Fibroblast of villous mesenchyme (primary cell): ENCODE measurements around the gene RRAGD. TPM values are rescaled to one million over a fixed set of nuclear protein-coding genes. Genes with fewer than 3 reads are reported as not detected.

Experiments used
- DNase-seq: peaks from one replicate; pipeline ENCODE4 v3.0.0-alpha.2; 2010; ENCODE audit warnings: low read depth
- H3K4me3 ChIP-seq: 2 replicates; pipeline ENCODE4 v1.5.1; 2011; ENCODE audit warnings: low read depth, mild to moderate bottlenecking, low read length
- total RNA-seq: library from RNA; depleted of rRNA; stranded (reverse); fragments of >200 nt; gene quantifications from 2 replicates; pipeline ENCODE4 v1.2.3, GENCODE V29; 2012
- TF ChIP-seq, protein P1 (sequence below): IDR thresholded peaks from 2 replicates; pipeline ENCODE4 v1.5.1; 2012; ENCODE audit warnings: low read depth, mild to moderate bottlenecking, low read length; ENCODE audit not compliant: insufficient read depth

The RRAGD gene
- total RNA-seq, 1 donor: under 0.01 TPM

DNA sequence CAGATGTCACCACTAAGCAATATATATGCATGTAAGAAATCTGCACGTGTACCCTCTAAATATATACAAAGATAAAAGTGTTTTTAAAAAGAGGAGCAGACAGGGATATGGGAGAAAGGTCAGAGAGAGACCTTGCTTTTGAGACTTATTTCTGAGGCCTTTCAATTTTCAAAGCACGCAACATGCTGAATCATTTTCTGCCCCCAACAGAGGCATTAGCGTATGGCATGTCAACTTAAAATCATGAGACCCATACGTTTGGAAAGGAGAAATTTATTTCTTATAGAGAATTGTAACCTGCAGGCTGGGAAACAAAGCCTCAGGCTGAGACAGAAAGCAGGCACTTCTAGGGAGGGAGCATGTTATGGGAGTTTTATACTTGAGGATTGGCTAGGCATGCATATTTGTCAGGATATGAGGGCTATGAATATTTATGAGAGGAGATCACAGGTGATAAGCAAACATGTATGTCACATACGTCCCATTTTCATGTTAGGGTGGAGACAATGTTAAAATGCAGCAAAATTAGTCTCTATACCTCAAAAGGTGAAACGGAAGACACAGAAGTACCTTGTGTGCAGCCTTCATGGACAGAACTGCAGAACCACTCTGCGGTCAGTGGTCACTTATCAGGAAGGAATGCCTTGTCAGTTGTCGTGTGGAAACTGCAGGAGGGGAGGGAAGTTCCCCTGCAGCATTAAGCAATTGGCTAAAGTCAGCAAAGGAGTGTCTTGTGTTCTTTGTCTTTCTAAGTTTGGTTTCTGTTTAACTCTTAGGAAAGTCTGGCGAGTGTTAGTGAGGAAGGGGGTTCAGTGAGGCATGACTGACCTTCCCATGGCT, 90.7 kb downstream of the RRAGD start:
- DNase-seq: peak; percentile 74
- no peak overlapping the region for H3K4me3 ChIP-seq
- TF ChIP-seq, protein P1, sequence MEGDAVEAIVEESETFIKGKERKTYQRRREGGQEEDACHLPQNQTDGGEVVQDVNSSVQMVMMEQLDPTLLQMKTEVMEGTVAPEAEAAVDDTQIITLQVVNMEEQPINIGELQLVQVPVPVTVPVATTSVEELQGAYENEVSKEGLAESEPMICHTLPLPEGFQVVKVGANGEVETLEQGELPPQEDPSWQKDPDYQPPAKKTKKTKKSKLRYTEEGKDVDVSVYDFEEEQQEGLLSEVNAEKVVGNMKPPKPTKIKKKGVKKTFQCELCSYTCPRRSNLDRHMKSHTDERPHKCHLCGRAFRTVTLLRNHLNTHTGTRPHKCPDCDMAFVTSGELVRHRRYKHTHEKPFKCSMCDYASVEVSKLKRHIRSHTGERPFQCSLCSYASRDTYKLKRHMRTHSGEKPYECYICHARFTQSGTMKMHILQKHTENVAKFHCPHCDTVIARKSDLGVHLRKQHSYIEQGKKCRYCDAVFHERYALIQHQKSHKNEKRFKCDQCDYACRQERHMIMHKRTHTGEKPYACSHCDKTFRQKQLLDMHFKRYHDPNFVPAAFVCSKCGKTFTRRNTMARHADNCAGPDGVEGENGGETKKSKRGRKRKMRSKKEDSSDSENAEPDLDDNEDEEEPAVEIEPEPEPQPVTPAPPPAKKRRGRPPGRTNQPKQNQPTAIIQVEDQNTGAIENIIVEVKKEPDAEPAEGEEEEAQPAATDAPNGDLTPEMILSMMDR: no peak

DNA sequence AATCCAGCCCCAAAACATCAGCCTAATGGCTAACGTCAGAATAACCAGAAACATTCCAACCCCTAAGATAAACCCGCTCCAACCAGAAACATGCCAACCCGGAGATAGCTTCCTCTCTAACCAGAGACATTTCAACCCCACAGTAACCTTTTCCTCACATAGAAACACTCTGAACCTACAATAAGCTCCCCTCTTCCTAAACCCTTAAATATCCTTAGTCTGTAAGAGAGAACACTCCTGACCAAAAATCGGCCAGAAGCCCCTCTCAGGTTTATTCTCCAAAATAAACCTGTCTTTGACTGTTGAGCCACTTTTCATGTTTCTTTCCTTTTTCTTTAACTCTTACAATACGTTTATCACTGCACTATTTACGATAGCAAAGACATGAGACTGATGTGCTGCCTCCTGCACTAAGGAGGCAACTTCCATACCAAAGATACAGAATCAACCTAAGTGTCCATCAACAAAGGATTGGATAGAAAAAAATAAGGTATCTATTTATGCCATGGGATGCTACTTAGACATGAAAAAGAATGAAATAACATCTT, 92.0 kb downstream of the RRAGD start:
- DNase-seq: no peak
- TF ChIP-seq, protein P1: no peak

DNA sequence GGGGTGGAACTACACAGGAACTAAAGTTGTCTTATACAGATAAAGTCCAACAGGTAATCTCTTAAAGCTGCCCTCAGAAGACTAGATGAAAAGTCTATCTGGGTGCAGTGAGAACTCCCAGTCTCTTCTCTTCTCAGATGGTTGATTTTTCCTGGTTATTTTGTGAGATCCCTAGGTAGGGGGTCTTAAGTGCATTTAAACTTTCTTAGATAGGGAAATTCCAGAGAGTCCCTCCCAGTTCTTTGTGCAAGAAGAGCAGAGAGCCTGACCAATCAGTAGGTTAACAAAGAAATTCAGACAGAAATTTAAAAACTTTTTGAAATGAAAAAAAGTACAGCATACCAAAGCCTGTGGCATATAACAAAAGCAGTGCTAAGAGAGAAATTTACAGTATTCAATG, 95.0 kb downstream of the RRAGD start:
- no peak for DNase-seq
- TF ChIP-seq, protein P1: no peak
- H3K4me3 ChIP-seq: no peak overlapping the region

More for the DNA sequence above, 92.0 kb downstream of the RRAGD start:
- H3K4me3 ChIP-seq: no peak overlapping the region

DNA sequence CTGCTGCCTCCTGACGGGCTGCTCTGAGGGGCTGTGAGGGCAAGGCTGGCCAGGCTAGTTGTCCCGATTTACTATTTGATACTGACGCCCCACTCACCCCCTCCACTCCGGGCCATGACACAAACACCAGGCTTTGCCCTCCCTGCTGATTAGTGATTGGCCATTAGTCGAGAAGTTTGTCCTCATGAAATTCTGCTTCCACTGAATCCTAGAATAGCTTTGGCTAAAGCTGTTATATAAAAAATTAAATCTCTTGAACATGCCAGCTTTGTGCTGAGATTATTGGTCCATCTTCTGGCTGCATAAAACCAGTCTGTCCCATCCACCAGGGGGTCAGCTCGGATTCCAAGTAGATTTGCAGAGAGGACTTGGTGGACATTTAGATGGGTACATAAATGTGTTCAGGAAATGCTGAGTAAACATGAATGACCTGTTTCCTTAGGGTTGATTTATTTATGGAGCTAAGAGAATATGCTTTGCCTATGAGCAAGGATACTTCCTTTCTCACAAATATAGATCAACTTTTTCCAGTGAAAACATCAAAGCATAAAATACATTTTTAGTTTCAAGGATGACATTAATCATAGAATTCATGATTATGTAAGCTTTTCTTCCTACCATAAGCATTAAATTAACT, 96.7 kb downstream of the RRAGD start, which contains the start of gene GABRR2:
Gene GABRR2 (minus strand): TSS at position 51 of the 637 bp plus-strand sequence. CDS start 134 bp downstream, outside the sequence.
- TF ChIP-seq, protein P1: no peak
- H3K4me3 ChIP-seq: no peak within 1 kb of the TSS
- DNase-seq: no peak

DNA sequence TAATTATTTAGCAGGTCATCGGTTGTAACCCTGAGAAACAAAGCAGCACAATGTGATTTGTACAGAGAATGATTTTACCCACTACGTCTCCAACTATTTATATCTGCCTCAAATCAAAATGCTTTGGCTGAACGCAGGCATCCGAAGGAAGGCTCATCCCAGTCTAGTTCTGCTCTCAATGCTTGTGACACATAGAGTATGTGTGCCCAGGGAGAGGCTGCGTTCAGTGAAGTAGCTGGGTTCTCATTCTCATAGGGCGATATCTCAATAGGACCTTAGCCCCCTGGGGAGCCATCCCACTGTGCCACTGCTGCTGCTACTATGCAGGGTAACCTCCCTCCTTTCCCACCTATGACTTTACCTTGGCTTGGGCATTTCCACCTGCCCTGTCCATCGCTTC, 97.4 kb downstream of the RRAGD start:
- no peak overlapping the region for H3K4me3 ChIP-seq
- TF ChIP-seq, protein P1: no peak
- DNase-seq: no peak

Other genes with a start within 250 kb of the RRAGD start
- not detected in 2 replicates for gene GABRR1, start 194.9 kb downstream of the RRAGD start, total RNA-seq
- under 0.01 and 0.32 TPM in 2 replicates for gene GABRR2, start 97.0 kb downstream of the RRAGD start, total RNA-seq
- gene UBE2J1, start 59.6 kb downstream of the RRAGD start, total RNA-seq: 47.7 and 54.4 TPM in 2 replicates
- 1.3 TPM in 2 replicates for gene ANKRD6, start 20.9 kb upstream of the RRAGD start, total RNA-seq
- 17.7 and 24.2 TPM in 2 replicates for gene LYRM2, start 226.5 kb upstream of the RRAGD start, total RNA-seq